Astrocyte of the spinal cord (primary cell): Measurements from ENCODE around the gene SH3RF3.

Experiments
- DNase-seq: peaks from one replicate; pipeline ENCODE4 v3.0.0; 2011; ENCODE audit warnings: low read depth, low spot score
- H3K4me3 ChIP-seq: 2 replicates; pipeline ENCODE4 v1.5.1; 2011; ENCODE audit warnings: low read depth, mild to moderate bottlenecking, low read length, moderate library complexity
- CTCF ChIP-seq: IDR thresholded peaks from 2 replicates; pipeline ENCODE4 v1.5.1; 2012; ENCODE audit warnings: low read depth, mild to moderate bottlenecking, low read length, inconsistent platforms
- in situ Hi-C: cut with HindIII; loops from 2 replicates; pipeline ENCODE4 v1.10.0; 2017; ENCODE audit warnings: low sequenced_read_pairs

Gene SH3RF3

GRCh38 chr2:109145286-109145685 is 16.3 kb downstream of the SH3RF3 start:
- no peak for DNase-seq
- in situ Hi-C loops, result no loop called here
- no peak for TF ChIP-seq CTCF
- H3K4me3 ChIP-seq, result no peak overlapping the region

- H3K4me3 ChIP-seq, result no peak overlapping the region
- DNase-seq, result no peak
- in situ Hi-C loops, result no loop called here
- no peak for TF ChIP-seq CTCF
These were observed 18.4 kb downstream of the SH3RF3 start for GRCh38 chr2:109147405-109147804.

- no peak overlapping the region for H3K4me3 ChIP-seq
- in situ Hi-C loops, result no loop called here
- no peak for DNase-seq
- TF ChIP-seq CTCF, result no peak
These were observed 19.2 kb downstream of the SH3RF3 start for GRCh38 chr2:109148117-109148746.

GRCh38 chr2:109148991-109149645 is 20.1 kb downstream of the SH3RF3 start:
- H3K4me3 ChIP-seq, result no peak overlapping the region
- no peak for TF ChIP-seq CTCF
- DNase-seq, result no peak
- in situ Hi-C loops, result no loop called here

GRCh38 chr2:109150559-109150958 is 21.6 kb downstream of the SH3RF3 start:
- DNase-seq, result no peak
- in situ Hi-C loops, result no loop called here
- TF ChIP-seq CTCF, result no peak
- H3K4me3 ChIP-seq, result no peak overlapping the region

- DNase-seq, result no peak
- in situ Hi-C loops, result no loop called here
- no peak overlapping the region for H3K4me3 ChIP-seq
- no peak for TF ChIP-seq CTCF
These were observed 22.5 kb downstream of the SH3RF3 start for GRCh38 chr2:109151519-109151918.
